Adipose tissue (tissue), 3 donors: ENCODE results near the gene NEBL. TPM values are rescaled to one million over a fixed set of nuclear protein-coding genes. Genes with fewer than 3 reads are reported as not detected.

Source experiments
- H3K27ac ChIP-seq: one replicate; pipeline ENCODE4 v1.5.1; 2013; ENCODE audit warnings: low read depth, low read length
- WGBS, 3 donors: extraction: QIAGEN DNeasy Blood & Tissue Kit; methylation state at CpG; one replicate each; pipeline ENCODE4 v1.1.7; 2013; 5-methylcytosine and 5-hydroxymethylcytosine counted together
- polyA plus RNA-seq, 3 donors: library from polyadenylated mRNA; stranded (reverse); fragments of 200-250 nt; gene quantifications; one replicate each; pipeline ENCODE4 v1.2.3, GENCODE V29; 2013
- donor health status: healthy with polysubstance abuse.
- donor health status: Bipolar disorder and iron deficiency.
- donor health status: healthy.

Gene NEBL
- polyA plus RNA-seq, 3 donors: 1.2 to 3.5 (median 1.4) TPM

DNA sequence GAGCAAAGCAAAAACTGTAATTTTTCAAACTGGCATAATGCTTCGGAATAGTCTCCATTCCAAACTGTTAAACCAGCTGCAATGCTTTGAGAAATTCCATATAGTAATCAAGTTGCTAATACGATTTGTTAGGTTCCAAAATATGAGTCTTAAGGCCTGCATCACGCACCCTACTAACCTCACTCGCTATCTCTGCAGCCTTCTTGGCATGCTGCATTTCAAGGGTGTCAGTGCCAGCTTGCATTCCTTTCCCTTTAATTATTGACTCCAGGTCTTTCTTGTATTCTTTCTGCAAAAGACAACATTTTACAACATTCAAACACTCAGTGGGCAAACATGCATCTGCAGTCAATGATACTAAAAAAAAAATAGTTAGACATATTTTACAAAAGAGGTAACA is 61.8 kb downstream of the NEBL start:
- 67 to 71% (median 70%) methylated on average over 4 of the region's 4 CpGs for WGBS, 3 donors

DNA sequence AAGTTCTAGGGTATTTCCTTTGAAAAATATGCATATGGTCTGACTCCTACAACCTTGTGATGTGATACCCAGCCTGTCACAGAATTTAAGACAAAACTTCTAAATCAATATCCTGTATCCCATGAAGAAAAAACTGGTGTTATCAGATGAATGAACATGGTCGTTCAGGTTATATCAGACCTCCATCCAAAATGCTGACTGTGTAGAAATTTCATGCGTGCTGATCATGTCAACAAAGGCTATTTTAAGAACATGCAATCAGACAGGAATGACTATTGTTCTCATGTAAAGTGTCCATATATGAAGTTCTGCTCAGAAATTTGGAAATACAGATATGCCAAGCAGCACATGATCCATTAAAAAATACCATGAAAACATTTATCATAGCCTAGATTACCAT is 62.3 kb downstream of the NEBL start:
- no peak overlapping the region for H3K27ac ChIP-seq
- WGBS, 3 donors: 61 to 64% (median 63%) methylated on average over 2 of the region's 2 CpGs

More for the DNA sequence above, 61.8 kb downstream of the NEBL start:
- no peak overlapping the region for H3K27ac ChIP-seq

DNA sequence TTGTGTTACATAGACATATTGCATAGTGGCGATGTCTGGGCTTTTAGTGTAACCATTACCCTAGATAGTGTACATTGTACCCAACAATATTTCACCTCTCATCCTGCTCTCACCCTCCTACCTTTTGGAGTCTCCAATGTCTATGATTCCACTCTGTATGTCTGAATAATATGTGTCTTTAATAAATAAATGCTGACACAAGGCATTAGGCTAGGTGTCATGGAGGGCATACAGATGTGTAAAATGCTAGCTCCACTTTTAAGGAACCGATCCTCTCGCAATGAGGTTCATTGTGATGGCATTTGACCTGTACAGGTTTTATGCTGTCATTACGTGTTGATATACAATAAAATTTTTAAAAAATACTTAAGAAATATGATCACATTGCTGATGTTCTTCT is 74.3 kb downstream of the NEBL start:
- WGBS, 3 donors: 94 to 99% (median 96%) methylated on average over 4 of the region's 4 CpGs
- no peak overlapping the region for H3K27ac ChIP-seq

DNA sequence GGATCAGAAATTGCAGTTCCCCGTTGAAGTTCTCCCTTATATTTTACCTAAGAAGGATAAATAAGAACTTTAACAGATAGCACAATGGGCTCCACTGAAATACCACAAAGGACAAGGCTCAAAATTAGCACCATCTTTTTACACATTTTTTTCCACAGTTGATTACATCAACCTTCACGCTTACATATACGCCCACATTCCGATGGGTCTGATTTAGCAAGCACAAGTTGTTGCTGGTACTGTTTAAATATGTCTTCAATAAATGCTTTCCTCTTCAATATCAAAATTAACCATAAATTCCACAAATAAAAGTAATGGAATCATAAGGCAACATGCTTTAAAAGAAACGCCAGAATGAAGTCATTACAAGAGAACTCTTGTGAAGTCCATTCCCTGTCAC is 79.5 kb downstream of the NEBL start:
- 93 to 95% (median 95%) methylated on average over 5 of the region's 5 CpGs for WGBS, 3 donors
- H3K27ac ChIP-seq: no peak overlapping the region

DNA sequence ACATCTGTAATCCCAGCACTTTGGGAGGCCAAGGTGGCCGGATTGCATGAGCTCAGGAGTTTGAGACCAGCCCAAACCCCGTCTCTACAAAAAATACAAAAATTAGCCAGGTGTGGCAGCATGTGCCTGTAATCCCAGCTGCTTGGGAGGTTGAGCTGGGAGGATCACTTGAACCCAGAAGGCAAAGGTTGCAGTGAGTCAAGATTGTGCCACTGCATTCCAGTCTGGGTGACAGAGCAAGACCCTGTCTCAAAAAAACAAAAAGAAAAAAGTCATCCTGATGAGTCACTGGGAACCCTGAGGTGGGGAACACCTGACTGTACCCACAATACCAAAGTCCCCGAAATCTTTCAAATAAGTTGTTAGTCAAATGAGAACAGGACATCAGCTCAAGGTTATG is 80.0 kb downstream of the NEBL start:
- H3K27ac ChIP-seq: no peak overlapping the region
- WGBS, 3 donors: 88 to 93% (median 92%) methylated on average over 3 of the region's 3 CpGs

DNA sequence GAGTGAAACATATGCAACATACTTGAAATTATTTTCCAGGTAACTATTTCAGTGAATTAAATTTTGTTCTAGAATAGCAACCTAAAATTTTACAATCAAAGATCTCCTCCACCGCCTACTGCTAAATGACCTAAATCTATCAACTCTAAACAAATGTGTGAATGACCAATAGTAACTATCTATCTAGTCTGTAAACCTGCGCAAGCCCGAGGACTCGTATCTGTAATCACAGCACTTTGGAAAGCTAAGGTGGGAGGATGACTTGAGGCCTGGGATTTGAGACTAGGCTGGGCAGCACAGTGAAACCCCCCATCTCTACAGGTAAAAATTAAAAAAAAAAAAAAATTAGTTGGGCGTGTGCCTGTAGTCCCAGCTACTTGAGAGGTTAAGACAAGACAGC is 83.0 kb downstream of the NEBL start:
- 92 to 98% (median 93%) methylated on average over 5 of the region's 5 CpGs for WGBS, 3 donors
- H3K27ac ChIP-seq: no peak overlapping the region

DNA sequence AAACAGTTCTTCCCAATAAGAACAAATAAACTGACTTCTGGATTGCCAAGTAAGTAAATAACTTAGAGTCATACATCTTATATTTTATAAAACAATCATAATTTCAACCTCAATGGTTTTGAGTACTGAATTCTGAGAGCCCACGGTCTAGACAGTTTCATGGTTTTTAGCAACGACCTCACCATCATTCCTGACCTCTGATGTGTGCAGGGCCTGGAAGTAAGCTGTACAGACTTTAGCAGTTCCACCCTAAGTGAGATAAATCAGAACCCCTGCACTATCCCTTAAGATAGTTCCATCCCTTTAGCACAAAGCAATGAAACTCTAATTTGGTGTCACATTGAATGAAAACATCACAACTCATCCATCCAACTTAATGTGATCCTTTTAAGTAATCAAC is 86.0 kb downstream of the NEBL start:
- WGBS, 3 donors: 59 to 79% (median 62%) methylated on average over 2 of the region's 2 CpGs
- H3K27ac ChIP-seq: no peak overlapping the region

DNA sequence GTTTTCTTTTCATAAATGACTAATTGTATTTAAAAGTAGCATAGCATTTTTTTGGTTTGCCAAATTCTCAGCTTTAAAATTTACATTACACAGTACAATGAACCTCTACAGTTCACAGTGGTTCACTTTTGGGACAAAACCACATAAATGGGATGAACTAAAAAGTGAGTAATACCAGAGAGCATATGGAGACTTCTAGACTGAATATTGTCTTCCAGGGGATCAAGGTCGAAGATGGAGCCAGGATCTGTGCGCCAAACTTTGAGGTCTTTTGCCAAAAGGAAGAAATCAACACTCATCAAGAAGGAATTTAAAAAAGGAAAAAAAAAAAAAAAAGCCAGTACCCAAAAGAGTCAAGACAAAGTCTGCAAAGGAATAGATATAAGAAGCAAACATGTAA is 87.5 kb downstream of the NEBL start:
- 58 to 89% (median 67%) methylated on average over 2 of the region's 2 CpGs for WGBS, 3 donors
- H3K27ac ChIP-seq: no peak overlapping the region

DNA sequence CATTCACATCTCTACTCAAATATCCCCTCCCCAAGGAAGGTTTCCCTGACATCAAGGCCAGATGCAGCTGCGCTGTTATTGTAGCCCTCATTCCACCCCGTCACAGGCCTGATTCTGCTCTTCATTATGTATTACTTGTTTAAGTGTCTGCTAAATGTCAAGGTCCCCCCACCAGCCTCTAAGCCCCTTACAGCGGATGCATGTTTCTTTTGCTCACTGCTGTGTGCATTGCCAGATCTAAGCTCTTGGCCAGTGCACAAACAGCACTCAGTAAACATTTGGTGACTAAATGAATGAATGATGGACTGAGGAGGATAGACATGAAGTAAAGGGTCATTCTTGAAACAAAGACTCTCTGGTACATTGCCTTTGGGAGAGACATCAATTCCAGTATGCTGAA is 90.6 kb downstream of the NEBL start:
- H3K27ac ChIP-seq: no peak overlapping the region
- 88 to 97% (median 95%) methylated on average over 3 of the region's 3 CpGs for WGBS, 3 donors

DNA sequence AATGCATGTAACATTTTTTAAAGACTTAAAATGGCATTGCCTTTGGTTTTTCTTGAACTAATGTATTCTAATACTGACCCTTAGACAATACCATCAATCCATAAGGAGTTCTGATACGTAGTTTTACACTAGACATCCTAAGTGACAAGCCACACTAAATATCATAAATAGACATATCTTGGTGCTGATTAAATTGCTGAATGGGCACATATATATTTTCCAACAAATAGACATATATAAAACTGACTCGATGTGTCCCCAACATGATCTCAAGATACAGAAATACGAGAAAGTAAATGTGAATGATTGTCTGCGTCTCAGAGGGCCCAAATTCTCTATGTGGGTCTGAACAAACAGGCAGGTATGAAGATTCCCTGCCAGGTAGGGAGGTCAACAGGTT is 99.8 kb downstream of the NEBL start:
- WGBS, 3 donors: 45 to 98% (median 67%) methylated on average over 4 of the region's 4 CpGs
- H3K27ac ChIP-seq: no peak overlapping the region

DNA sequence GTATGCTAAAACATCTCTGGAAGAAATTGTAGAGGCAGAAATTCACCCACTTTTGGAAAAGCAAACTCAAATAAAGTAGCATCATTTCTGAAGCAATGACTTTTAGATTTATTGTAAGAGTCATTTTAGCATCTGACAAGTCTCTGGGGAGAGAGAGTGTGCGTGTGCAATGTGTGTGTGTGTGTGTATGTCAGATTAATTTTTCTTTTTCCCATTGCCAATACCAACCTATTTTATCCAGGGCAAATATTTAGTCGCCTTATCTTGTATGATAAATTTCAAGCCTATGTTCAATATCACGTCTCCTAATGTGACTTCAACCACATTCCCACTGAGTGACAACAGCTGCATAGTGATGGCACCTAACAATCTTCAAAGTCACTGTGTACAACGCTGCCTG is 101.7 kb downstream of the NEBL start:
- 37 to 89% (median 86%) methylated on average over 4 of the region's 4 CpGs for WGBS, 3 donors
- H3K27ac ChIP-seq: no peak overlapping the region

DNA sequence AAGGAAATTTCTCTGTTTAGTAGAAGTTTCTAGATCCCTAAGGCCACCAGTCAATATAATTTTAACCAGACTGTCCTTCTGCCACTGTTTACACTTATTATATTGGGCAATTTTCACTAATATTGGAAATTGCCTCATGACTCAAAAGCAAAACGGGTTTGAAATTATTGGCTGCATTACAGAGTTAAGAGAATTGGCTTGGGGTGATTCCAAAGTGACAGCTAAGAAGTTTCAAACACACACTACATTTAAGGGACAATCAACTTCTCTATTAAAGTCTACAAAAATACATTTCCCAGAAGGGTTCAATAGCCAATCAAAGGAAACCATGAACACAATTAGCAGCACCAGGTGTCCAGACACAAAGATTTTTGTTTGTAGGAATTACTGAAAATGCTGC is 111.9 kb downstream of the NEBL start:
- 60 to 76% (median 67%) methylated on average over 1 of the region's 1 CpG for WGBS, 3 donors
- H3K27ac ChIP-seq: no peak overlapping the region

DNA sequence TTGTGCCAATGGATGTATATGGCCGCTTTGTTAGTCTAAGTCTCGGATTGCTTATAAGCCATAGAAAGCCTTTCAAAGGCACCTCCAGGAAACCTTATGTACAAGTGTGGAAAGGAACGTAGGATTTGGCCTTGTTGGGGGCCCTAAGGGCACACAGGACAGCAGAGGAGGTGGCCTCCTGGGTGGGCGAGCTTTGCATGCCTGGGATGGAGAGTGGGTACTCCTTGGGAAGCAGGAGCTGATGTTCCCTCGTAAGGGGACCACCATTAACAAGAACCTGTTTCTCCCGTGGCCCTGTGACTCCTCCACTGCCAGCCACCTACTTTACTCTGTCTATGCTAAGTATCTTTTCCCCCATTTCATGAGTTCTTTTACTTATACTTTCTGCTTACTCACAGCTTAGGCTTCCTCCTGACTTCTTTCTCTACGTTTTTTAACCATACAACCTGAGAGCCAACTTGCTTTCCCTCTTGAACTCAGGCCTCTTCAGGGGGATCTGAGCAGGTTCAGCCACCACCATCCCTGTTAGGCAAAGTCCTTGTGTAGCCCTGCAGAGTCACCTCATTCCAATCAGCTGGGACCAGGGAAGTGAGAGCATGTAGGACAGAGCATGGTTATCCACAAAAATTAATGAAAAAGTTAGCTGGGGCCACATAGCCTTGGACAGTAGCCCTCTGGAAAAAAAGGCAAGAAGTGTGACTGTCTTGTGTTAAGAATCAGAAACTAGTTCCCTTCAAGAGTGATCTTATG is 118.9 kb downstream of the NEBL start:
- 89 to 92% (median 90%) methylated on average over 7 of the region's 7 CpGs for WGBS, 3 donors
- no peak overlapping the region for H3K27ac ChIP-seq

DNA sequence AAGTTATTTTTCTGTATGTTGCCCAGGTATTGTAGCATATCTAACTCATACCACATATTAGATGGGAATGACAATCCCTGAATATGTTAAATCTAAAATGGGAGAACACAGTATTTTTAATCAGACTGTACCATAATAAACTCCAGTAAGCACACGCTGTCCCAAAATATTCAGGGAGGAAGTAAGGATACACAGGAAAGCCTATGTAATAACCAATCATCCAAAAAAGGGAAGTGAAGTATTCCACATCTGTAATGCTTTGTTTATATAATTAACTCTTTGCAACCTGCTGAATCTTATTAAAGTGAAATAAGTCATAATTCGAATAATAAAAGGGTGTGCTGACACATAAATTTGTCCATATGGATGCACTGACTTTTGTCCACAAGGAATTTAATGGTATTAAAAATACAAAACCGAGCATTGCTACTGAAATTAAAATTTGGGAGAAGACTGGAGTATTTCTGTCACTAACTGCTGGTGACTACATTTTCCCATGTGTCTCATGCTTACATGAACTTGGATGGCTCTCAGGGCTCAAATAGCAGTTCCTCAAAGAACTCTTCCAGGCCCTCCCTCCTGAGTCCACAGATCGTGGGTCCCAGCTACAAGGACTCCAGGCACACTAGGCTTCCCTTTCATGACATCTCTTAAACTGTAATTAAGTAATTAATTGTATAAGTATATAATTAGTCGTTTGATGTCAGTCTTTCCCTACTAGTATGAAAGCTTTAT is 120.6 kb downstream of the NEBL start:
- H3K27ac ChIP-seq: no peak overlapping the region
- 62 to 71% (median 63%) methylated on average over 5 of the region's 5 CpGs for WGBS, 3 donors

DNA sequence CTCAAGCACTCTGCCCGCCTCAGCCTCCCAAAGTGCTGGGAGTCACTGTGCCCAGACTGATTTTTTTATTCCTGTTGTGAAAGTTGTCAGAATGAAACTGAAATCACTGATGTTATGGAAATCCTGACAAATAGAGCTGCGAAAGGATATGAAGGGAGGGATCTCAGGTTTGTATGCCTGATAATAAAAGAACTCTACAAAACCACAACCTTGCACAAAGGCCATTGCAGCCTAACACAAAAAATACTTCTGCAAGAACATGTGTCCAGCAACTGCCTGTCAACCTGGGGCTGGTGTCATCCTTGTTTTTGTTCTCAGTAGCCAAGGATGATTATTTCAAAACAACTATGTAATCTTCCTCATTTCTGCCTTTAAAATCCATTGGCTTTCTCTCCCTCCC is 126.1 kb downstream of the NEBL start:
- 79 to 90% (median 84%) methylated on average over 2 of the region's 2 CpGs for WGBS, 3 donors
- no peak overlapping the region for H3K27ac ChIP-seq

DNA sequence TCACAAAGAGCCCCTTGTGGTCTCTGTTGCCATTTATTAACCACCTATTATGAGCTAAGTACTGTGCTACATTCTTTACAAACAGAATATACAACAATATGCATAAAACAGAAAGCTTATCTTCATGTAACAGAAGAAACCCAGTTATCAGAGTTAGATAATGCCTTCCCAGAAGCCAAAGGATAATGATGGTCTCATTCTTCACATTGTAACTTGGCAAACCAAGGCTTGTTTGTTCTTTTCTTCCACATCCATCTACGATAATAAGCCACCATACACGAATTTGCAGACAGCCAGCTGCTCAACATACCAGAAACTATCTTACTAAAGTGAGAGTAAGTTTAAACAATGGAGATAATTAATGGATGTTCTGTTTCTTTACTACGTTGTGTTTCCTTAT is 127.6 kb downstream of the NEBL start:
- 15 to 40% (median 38%) methylated on average over 3 of the region's 3 CpGs for WGBS, 3 donors
- H3K27ac ChIP-seq: no peak overlapping the region

DNA sequence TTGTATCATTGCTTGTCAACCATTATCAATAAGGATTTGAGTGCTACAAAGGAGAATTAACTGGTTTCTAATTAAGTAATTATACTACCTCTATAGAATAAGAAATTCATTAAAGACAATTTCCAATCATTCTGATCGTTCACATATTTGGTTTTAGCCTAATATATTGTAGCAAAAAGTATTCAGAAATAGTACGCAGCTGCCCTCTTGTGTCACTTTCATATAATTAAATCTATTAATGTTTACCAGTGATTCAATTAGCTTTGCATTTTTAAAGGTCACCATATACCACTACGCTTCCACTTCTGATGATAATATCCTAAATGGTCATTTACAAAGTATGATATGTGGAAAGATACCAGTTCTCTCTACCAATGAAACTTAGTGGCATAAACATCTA is 128.3 kb downstream of the NEBL start:
- no peak overlapping the region for H3K27ac ChIP-seq
- WGBS, 3 donors: 12 to 28% (median 16%) methylated on average over 3 of the region's 3 CpGs

DNA sequence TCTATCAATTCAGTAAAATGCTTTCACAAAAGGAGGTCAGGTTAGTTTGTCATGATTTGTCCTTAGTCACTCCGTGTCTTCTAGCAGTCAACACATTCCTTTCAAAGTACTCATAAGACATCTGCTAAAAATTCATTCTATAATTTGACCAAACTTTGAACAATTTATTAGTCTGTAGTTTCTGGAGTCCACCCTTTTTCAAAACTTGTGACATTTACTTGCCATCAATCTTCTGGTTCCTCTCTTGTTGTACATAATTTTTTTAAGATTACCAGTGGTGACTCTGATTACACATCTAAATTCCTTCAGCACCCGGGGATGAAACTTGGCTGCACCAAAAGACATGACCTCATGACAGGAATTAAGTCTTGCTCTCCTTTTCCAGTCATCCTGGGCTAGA is 130.1 kb downstream of the NEBL start:
- 33 to 39% (median 33%) methylated on average over 2 of the region's 2 CpGs for WGBS, 3 donors

DNA sequence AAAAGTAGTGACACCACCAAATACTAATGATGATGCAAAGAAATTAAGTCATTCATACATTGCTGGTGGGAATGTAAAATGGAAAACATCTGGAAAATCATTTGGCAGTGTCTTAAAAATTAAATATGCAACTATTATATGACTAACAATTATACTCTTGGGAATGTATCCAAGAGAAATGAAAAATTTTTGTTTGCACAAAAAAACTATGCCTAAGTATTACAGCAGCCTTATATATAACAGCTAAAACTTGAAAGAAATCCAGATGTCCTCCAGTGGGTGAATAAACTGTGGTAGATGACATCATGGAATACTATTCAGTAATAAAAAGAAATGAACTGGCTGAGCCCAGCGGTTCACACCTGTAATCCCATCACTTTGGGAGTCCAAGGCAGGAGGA is 132.0 kb downstream of the NEBL start:
- no peak overlapping the region for H3K27ac ChIP-seq
- 46 to 96% (median 87%) methylated on average over 1 of the region's 1 CpG for WGBS, 3 donors

More for the DNA sequence above, 130.1 kb downstream of the NEBL start:
- no peak overlapping the region for H3K27ac ChIP-seq

DNA sequence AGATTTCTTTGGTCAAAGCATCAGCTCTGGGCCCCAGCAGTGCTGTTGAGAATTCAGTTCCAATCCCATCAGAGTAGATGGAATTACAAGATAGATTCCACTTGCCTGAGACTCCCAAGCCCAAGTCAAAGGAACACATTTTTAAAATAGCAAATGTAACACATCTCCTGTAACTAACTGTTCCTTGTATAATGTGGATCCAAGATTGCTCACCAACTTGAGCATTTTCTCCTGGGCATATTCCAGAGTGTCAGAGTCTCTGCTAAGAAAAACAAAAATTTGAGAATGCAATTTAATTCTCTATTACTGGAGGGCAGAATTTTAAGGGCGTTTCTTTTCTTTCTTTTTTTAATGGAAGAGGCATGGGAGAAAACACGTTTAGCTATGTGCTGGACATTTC is 136.7 kb downstream of the NEBL start:
- 50 to 67% (median 66%) methylated on average over 2 of the region's 2 CpGs for WGBS, 3 donors
- H3K27ac ChIP-seq: no peak overlapping the region
